Stromal cell of bone marrow (primary cell): ENCODE measurements around the gene COL8A1.

Experiments used
- DNase-seq: peaks from one replicate; pipeline ENCODE4 v3.0.0-alpha.2; 2012; ENCODE audit warnings: low read depth

COL8A1 gene

GRCh38 chr3:99761415-99762165 is 123.2 kb downstream of the COL8A1 start:
- no peak for DNase-seq

DNA sequence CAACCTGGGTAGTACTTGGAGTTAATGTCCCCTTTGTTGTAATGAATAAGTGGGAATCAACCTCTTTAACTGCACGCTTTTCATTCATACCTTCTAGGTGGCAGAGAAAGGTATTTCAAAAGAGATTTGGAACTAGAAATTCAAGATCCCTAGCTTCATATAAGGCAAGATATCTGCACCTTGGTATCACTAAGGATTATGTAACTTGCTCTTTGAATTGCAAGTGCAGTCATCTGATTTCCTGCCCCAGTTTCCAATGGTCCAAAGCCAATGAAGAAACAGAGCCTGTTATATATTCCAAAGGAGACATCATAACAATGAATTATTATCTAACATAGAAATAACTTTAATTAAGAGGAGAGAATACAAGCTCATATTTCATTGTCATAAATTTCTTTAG is 124.5 kb downstream of the COL8A1 start:
- DNase-seq, result no peak

DNA sequence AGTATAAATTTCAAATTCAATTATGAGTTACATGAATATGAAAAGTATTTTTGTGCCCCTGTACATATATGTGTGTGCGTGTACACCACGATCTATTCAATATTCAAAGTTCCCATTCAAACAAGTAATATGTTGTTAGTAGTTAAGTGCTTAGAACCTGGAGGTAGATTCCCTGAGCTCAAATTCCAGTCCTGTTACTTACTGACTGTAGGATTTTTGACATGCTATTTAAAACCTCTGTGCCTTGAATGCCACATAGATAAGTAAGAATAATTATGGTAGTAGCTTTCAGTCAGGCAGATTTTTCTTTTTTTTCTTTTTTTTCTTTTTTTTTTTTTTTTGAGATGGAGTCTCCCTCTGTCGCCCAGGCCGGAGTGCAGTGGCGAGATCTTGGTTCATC is 126.0 kb downstream of the COL8A1 start:
- no peak for DNase-seq

DNA sequence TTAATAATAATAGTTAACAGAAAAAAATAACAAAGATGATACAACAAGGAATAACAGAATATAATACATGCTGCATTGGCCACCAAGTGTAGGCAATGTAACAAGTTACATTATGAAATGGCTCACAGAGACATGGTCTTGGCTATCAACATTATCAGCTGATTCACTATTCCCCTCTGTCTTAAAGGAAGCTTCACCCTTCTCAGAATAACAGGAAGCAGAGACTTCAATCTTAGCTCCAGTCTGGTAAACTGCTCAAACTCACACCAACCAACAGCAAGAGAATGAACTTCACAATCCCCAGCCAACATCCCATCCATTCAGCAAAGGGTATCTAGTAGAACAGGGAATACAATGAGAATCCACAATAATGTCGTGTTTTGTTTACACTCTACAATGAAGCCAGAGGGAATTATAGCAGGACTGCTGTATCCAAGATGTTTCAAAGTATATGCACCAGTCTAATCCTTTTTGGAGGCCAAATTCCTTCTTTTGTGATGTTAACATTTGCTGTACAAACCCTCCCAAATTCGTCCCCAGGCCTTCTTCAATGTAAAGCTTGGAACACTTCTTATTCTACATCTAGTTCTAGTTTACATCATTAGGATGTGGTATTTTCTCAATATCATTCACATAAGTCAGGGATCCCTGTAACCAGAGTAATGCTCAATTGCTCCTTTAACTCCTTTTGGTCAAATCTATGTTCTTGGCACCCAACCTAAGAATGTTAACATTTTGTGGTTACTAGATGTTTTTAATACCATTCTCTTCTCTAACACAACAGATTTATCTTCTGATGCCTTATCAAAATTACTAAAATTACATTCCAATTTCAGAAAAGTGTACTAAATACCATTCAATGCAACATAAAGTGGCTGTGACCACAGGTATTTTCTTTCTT is 126.9 kb downstream of the COL8A1 start:
- no peak for DNase-seq

DNA sequence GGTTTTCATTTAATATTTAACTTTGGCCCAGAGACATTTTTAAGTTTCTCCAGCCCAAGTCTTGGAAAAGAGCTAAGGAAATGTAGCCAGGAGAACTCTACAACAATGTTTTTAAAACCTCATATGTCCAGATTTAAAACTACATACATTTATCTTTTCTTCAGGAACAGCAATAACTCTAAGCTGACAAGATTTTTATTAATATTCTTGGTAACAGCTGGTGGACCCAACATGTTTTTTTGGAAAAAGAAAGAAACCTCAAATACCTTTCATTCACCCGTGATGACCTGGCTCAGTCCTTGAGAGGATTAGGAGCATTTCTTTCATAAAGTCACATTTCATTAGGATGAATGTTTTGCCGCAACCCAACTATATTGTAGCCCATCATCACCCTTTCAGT is 128.9 kb downstream of the COL8A1 start:
- DNase-seq, result no peak

DNA sequence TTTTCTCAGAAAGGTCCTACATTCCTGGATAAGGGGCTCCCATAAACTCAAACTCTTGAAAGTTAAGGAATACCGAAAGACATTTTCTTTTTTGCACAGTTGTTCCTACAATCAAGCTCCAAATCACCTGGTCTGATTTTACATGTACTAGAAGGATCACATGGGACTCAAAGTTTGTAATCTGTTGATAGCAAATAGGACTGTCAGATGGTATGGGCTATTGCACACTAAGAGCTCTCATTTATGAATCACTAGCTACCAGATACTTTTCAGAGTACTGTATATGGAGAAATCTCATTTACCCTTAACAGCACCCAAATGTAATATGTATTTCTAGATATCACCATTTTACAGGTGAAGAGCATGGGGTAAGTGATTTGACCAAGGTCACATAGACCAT is 129.7 kb downstream of the COL8A1 start:
- DNase-seq, result no peak

- DNase-seq, result no peak
Measured at GRCh38 chr3:99768808-99769501, 130.6 kb downstream of the COL8A1 start.

GRCh38 chr3:99772171-99772570 is 133.8 kb downstream of the COL8A1 start:
- no peak for DNase-seq

DNA sequence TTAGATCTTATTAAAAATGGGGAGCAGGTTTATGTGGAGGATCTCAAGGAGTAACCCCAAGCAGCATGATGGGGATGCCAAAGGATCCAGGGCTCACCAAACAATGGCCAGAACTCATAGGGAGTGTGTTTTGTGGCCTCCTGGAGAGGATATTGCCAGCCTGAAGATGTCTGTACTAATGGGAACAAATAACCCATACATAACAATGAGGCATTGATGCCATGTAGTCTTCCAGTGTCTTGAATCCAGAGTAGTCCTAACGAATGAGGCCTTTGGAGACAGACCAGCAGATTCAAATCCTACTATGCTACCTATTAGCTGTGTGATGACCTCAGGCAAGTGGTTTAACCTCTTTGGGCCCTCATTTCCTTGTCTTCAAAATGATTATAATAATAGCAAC is 134.3 kb downstream of the COL8A1 start:
- DNase-seq, result no peak

- peak; percentile 90 for DNase-seq
Measured at GRCh38 chr3:99774467-99774866, 136.1 kb downstream of the COL8A1 start.

DNA sequence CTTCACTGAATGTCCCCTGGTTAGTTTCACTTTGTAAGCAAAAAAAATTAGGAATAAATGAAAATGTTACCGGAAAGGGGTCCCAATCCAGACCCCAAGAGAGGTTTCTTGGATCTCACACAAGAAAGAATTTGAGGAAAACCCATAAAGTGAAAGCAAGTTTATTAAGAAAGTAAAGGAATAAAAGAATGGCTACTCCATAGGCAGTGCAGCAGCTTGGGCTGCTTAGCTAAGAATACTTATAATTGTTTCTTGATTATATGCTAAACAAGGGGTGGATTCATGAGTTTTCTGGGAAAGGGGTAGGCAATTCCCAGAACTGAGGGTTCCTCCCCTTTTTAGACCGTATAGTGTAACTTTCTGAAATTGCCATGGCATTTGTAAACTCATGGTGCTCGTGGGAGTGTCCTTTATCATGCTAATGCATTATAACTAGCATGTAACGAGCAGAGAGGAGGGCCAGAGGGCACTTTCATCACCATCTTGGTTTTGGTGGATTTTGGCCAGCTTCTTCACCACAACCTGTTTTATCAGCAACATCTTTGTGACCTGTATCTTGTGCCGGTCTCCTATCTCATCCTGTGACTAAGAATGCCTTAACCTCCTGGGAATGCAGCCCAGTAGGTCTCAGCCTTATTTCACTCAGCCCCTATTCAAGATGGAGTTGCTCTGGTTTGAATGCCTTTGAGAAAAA is 138.3 kb downstream of the COL8A1 start:
- no peak for DNase-seq

GRCh38 chr3:99777210-99777549 is 138.8 kb downstream of the COL8A1 start:
- DNase-seq, result no peak

DNA sequence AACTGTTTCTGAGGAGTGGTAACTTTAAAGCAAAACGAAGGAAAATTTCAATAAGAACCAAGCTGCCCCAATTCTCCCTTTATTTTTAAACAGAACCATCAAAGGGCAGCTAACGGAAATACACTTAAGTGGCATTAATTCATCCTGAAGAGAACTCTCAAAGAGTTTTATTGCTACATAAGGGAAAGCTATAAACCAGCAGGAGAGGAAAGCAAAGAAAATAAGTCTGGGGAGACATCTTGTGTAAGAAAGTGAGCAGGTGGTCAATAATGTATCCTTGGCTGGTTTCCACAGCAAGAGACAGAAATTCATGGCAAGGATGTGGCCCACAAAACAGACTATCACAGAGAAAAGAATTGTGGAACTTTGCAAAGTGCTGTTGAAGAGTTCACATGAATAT is 139.3 kb downstream of the COL8A1 start:
- DNase-seq, result no peak

GRCh38 chr3:99780749-99781148 is 142.4 kb downstream of the COL8A1 start:
- peak; percentile 25 for DNase-seq

DNA sequence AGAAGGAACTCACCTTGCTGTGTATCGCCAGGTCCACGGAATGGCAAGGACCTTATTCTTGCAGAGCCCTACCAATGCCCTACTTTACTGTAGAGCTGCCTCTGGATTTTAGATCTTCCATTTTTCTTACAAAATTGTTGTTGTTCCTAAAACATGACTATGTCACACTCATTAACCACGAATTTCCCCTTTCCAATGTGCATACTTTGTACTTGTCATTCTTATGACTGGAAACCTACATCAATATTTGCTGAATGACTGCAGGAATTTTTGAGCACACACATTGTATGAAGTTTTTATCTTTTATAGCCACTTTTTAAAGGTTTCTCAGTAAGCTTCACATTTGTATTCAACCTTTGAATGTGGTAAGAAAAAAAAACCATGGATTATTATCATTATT is 143.4 kb downstream of the COL8A1 start:
- DNase-seq, result peak; percentile 37

GRCh38 chr3:99783011-99783573 is 144.7 kb downstream of the COL8A1 start:
- DNase-seq, result peak; percentile 92

GRCh38 chr3:99789011-99789721 is 150.8 kb downstream of the COL8A1 start:
- peak; percentile 59 for DNase-seq

DNA sequence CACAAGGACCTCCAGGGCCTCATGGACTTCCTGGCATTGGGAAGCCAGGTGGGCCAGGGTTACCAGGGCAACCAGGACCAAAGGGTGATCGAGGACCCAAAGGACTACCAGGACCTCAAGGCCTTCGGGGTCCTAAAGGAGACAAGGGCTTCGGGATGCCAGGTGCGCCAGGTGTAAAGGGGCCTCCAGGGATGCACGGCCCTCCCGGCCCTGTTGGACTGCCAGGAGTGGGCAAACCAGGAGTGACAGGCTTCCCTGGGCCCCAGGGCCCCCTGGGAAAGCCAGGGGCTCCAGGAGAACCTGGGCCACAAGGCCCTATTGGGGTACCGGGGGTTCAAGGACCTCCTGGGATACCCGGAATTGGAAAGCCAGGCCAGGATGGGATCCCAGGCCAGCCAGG is 156.1 kb downstream of the COL8A1 start:
- no peak for DNase-seq

DNA sequence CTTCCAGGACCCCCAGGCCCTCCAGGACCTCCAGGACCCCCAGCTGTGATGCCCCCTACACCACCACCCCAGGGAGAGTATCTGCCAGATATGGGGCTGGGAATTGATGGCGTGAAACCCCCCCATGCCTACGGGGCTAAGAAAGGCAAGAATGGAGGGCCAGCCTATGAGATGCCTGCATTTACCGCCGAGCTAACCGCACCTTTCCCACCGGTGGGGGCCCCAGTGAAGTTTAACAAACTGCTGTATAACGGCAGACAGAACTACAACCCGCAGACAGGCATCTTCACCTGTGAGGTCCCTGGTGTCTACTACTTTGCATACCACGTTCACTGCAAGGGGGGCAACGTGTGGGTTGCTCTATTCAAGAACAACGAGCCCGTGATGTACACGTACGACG is 157.2 kb downstream of the COL8A1 start:
- DNase-seq, result no peak

DNA sequence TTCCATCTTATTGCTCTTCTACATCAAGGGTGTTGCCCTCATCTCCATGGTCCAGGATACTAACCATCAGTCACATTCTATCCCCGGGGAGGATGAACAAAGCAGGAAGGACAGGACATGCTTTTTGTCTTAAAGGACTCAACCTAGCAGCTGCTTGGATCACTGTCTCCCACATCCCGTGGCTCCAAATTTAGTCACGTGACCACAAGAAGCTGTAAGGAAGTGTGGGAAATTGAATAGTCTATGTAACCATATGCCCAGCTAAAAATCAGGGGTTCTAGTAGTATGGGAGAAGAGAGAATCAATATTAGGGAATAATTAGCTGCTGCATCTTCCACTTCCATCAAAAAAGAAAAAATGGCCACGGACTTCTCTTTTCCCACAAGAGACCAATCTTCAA is 161.0 kb downstream of the COL8A1 start:
- no peak for DNase-seq

GRCh38 chr3:99803297-99803696 is 164.9 kb downstream of the COL8A1 start:
- no peak for DNase-seq
